Measurements from ENCODE around the gene TMEM59L.

The TMEM59L gene

GRCh38 chr19:18576383-18576782 lies 36.3 kb upstream of the TMEM59L start:
- H3K4me3 ChIP-seq (ENCODE audit: low read depth, low read length), result no peak overlapping the region
- no peak for TF ChIP-seq CTCF (IDR thresholded peaks at IDR 0.05; ENCODE audit: insufficient read depth, low read length, missing control alignments)
- ChIA-PET POLR2A (interaction anchor here (0.7 kb wide), 1 partner anchor 12 kb away, joined by 3 read pairs; the partner anchor contains the start of gene REX1BD), CTCF (interaction anchor here (3.0 kb wide), 1 partner anchor 12 kb away, joined by 29 read pairs; the partner anchor contains the start of gene REX1BD)
- DNase-seq (ENCODE audit: low read depth, low spot score), result no peak

GRCh38 chr19:18577365-18577914 lies 35.2 kb upstream of the TMEM59L start:
- no peak for DNase-seq (ENCODE audit: low read depth, low spot score)
- H3K4me3 ChIP-seq (ENCODE audit: low read depth, low read length), result no peak overlapping the region
- no peak for TF ChIP-seq CTCF (IDR thresholded peaks at IDR 0.05; ENCODE audit: insufficient read depth, low read length, missing control alignments)
- CTCF ChIA-PET, result interaction anchor here (0.7 to 3.0 kb wide), 2 partner anchors 11 to 120 kb away, joined by 3 to 29 read pairs; partner anchors contain the start of gene REX1BD
- POLR2A ChIA-PET, result interaction anchor here (0.6 to 1.0 kb wide), 2 partner anchors 10 to 19 kb away, joined by 3 to 4 read pairs; partner anchors contain the start of gene KXD1

GRCh38 chr19:18580311-18580710 lies 32.4 kb upstream of the TMEM59L start:
- ChIA-PET CTCF (interaction anchor here (1.0 to 3.7 kb wide), 4 partner anchors 9 to 268 kb away, joined by 3 to 17 read pairs (median 10); partner anchors contain the start of gene REX1BD), POLR2A (interaction anchor here (1.3 kb wide), 1 partner anchor 8 kb away, joined by 4 read pairs; the partner anchor contains the start of gene UBA52)
- no peak for TF ChIP-seq CTCF (IDR thresholded peaks at IDR 0.05; ENCODE audit: insufficient read depth, low read length, missing control alignments)
- no peak overlapping the region for H3K4me3 ChIP-seq (ENCODE audit: low read depth, low read length)
- DNase-seq (ENCODE audit: low read depth, low spot score), result no peak

GRCh38 chr19:18586306-18586705 lies 26.4 kb upstream of the TMEM59L start:
- POLR2A ChIA-PET, result interaction anchor here (0.9 kb wide), 1 partner anchor 14 kb away, joined by 3 read pairs; the partner anchor contains the start of gene UBA52
- TF ChIP-seq CTCF (IDR thresholded peaks at IDR 0.05; ENCODE audit: insufficient read depth, low read length, missing control alignments), result no peak
- CTCF ChIA-PET, result interaction anchor here (0.7 to 15.9 kb wide), 8 partner anchors 8 to 280 kb away, joined by 3 to 286 read pairs (median 4); partner anchors contain the start of genes KXD1 and UBA52
- no peak overlapping the region for H3K4me3 ChIP-seq (ENCODE audit: low read depth, low read length)
- DNase-seq (ENCODE audit: low read depth, low spot score), result no peak

- no peak for DNase-seq (ENCODE audit: low read depth, low spot score)
- ChIA-PET POLR2A (interaction anchor here (0.7 kb wide), 1 partner anchor 10 kb away, joined by 3 read pairs; no protein-coding TSS in a partner anchor), CTCF (interaction anchor here (0.8 to 15.9 kb wide), 29 partner anchors 10 to 306 kb away, joined by 3 to 286 read pairs (median 4); partner anchors contain the start of genes COMP, KXD1 and UBA52)
- TF ChIP-seq CTCF (IDR thresholded peaks at IDR 0.05; ENCODE audit: insufficient read depth, low read length, missing control alignments), result no peak
- H3K4me3 ChIP-seq (ENCODE audit: low read depth, low read length), result no peak overlapping the region
Observed at GRCh38 chr19:18587561-18587960, 25.1 kb upstream of the TMEM59L start.

- H3K4me3 ChIP-seq (ENCODE audit: low read depth, low read length), result peak overlapping the region; percentile 72
- ChIA-PET POLR2A (interaction anchor here (0.5 to 1.9 kb wide), 5 partner anchors 12 to 244 kb away, joined by 3 to 8 read pairs (median 5); partner anchors contain the start of genes UBA52 and UPF1), CTCF (interaction anchor here (0.7 to 15.9 kb wide), 41 partner anchors 8 to 305 kb away, joined by 3 to 286 read pairs (median 4); partner anchors contain the start of genes COMP, SSBP4, UBA52 and UPF1)
- no peak for DNase-seq (ENCODE audit: low read depth, low spot score)
- TF ChIP-seq CTCF (IDR thresholded peaks at IDR 0.05; ENCODE audit: insufficient read depth, low read length, missing control alignments), result no peak
Observed at GRCh38 chr19:18587962-18588610, 24.6 kb upstream of the TMEM59L start.
